ENCODE data around the gene CDH1.
"Not testable (repeated sequence)": the region's sequence is repeated elsewhere in the genome, so short reads cannot be mapped to it uniquely, and the experiment has no call there.

The CDH1 gene

GRCh38 chr16:68781784-68782183 lies 44.7 kb downstream of the CDH1 start:
- no peaks in the 10 kb centered on the region for H3K9me3 Mint-ChIP-seq
- H3K27me3 Mint-ChIP-seq, result peaks cover 0 to 4% of the 10 kb centered on the region in 2 donors
- no peak overlapping the region for H3K27ac Mint-ChIP-seq
- DNase-seq, result no peak
- H3K4me1 Mint-ChIP-seq, result peaks cover 5 to 13% of the 10 kb centered on the region in 2 donors
- ATAC-seq (replicated peaks), result peak; percentile 14 to 18
- no peaks in the 10 kb centered on the region for H3K36me3 Mint-ChIP-seq
- H3K4me3 Mint-ChIP-seq, result no peak overlapping the region

GRCh38 chr16:68782198-68783174 lies 45.4 kb downstream of the CDH1 start:
- peaks cover 5 to 13% of the 10 kb centered on the region in 2 donors for H3K4me1 Mint-ChIP-seq
- peaks cover 0 to 4% of the 10 kb centered on the region in 2 donors for H3K27me3 Mint-ChIP-seq
- ATAC-seq (replicated peaks) (peak; percentile 88 to 91), DNase-seq (peak; percentile 11)
- peak overlapping the region; percentile 32 for H3K27ac Mint-ChIP-seq
- H3K9me3 Mint-ChIP-seq, result no peaks in the 10 kb centered on the region
- no peaks in the 10 kb centered on the region for H3K36me3 Mint-ChIP-seq
- peak overlapping the region in 1 of 2 donors; percentile 7 for H3K4me3 Mint-ChIP-seq

GRCh38 chr16:68784226-68784625 lies 47.1 kb downstream of the CDH1 start:
- peaks cover 0 to 4% of the 10 kb centered on the region in 2 donors for H3K27me3 Mint-ChIP-seq
- H3K36me3 Mint-ChIP-seq, result no peaks in the 10 kb centered on the region
- no peak overlapping the region for H3K4me3 Mint-ChIP-seq
- no peaks in the 10 kb centered on the region for H3K9me3 Mint-ChIP-seq
- peaks cover 3 to 13% of the 10 kb centered on the region in 2 donors for H3K4me1 Mint-ChIP-seq
- DNase-seq, result no peak
- ATAC-seq (replicated peaks), result no peak
- no peak overlapping the region for H3K27ac Mint-ChIP-seq

DNA sequence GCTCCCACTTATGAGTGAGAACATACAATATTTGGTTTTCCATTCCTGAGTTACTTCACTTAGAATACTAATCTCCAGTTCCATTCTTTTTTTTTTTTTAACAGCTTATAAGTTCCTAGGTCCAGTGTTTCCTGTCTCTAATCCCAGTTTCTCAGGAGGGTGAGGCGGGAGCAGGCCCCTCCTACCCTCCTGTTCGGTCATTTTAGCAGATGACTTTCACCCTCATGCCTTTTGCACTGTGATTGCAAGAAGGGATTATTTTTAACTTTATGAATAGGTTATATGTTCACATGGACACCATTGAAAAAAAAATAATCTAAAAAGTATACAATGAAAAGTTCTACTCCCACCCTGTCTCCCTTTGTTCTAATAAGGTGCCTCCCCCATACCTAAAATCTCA lies 47.6 kb downstream of the CDH1 start:
- Mint-ChIP-seq H3K4me3 (no peak overlapping the region), H3K27me3 (peaks cover 0 to 4% of the 10 kb centered on the region in 2 donors), H3K27ac (no peak overlapping the region), H3K9me3 (no peaks in the 10 kb centered on the region), H3K36me3 (no peaks in the 10 kb centered on the region), H3K4me1 (peaks cover 3 to 13% of the 10 kb centered on the region in 2 donors)
- ATAC-seq (replicated peaks) (no peak), DNase-seq (no peak)

DNA sequence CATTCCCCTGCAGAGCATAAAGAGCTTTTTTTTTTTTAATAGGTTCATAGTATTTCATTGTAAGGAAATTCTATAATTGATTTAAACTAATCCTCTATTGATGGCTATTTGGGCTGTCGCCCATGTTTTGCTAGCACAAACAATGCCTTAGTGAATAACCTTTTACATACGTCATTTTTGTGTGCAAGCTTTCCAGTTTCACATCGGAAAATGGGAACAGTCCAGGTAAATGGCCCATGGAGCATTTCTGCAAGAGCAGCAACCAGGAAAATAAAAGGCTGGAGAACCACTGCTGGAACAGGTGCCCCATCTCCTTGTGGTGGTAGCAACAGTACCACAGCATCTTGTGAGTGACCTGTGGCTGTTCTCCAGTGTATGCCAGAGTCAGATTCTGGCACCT lies 48.6 kb downstream of the CDH1 start:
- Mint-ChIP-seq H3K27ac (no peak overlapping the region), H3K4me1 (peaks cover 3 to 13% of the 10 kb centered on the region in 2 donors), H3K4me3 (no peak overlapping the region), H3K36me3 (no peaks in the 10 kb centered on the region), H3K9me3 (no peaks in the 10 kb centered on the region), H3K27me3 (peaks cover 0 to under 1% of the 10 kb centered on the region in 2 donors)
- no peak for DNase-seq
- ATAC-seq (replicated peaks), result no peak

DNA sequence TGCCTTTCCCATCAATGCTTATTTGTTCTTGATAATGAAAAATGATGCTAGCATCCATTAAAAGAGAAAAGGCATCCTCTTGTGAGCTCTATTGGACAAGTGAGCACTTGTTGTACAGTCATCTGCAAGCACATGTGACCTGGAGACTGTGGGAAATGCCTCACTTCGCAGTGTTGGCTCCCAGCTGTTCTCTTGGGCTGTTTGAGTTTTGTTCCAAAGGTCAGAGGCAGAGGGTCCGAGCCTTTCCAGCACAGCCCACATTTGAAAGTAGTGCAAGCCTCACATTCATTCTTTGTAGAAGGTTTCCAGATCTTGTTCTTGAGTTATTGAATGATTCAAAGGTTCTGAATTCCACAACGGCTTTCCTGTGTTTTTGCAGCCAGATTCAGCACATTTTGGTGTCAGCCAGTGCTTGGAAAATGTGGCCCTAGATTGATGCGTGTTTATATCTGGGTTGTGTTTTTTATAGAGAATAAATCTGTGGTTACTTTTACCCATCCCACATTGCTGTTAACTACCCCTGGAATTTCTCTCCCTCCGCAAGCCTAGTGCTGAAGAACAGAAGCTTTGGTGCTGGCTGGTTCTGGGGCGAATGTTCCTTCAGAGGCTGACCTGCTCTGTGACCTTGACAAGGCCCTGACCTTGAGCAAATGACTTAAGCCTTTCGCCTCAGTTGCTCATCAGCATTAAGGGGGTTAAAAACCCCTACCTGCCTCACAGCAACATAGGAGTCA lies 49.8 kb downstream of the CDH1 start:
- peaks cover 3 to 11% of the 10 kb centered on the region in 2 donors for H3K4me1 Mint-ChIP-seq
- H3K36me3 Mint-ChIP-seq, result no peaks in the 10 kb centered on the region
- H3K4me3 Mint-ChIP-seq, result no peak overlapping the region
- no peaks in the 10 kb centered on the region for H3K27me3 Mint-ChIP-seq
- no peak for ATAC-seq (replicated peaks)
- no peaks in the 10 kb centered on the region for H3K9me3 Mint-ChIP-seq
- no peak for DNase-seq
- no peak overlapping the region for H3K27ac Mint-ChIP-seq

DNA sequence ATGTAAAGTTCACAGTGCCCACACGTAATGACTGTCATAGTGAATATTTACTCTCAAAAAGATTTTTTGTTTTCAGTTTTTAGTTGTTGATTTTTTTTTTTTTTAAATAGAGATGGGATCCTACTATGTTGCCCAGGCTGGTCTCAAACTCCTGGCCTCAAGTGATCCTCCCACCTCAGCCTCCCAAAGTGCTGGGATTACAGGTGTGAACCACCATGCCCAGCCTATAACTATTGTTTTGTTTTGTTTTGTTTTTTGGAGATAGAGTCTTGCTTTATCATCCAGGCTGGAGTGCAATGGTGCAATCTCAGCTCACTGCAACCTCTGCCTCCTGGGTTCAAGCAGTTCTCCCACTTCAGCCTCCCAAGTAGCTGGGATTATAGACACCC lies 50.3 kb downstream of the CDH1 start:
- ATAC-seq (replicated peaks); H3K4me3 Mint-ChIP-seq; H3K4me1 Mint-ChIP-seq; H3K9me3 Mint-ChIP-seq; H3K27me3 Mint-ChIP-seq; DNase-seq; H3K36me3 Mint-ChIP-seq; H3K27ac Mint-ChIP-seq: not testable (repeated sequence)

DNA sequence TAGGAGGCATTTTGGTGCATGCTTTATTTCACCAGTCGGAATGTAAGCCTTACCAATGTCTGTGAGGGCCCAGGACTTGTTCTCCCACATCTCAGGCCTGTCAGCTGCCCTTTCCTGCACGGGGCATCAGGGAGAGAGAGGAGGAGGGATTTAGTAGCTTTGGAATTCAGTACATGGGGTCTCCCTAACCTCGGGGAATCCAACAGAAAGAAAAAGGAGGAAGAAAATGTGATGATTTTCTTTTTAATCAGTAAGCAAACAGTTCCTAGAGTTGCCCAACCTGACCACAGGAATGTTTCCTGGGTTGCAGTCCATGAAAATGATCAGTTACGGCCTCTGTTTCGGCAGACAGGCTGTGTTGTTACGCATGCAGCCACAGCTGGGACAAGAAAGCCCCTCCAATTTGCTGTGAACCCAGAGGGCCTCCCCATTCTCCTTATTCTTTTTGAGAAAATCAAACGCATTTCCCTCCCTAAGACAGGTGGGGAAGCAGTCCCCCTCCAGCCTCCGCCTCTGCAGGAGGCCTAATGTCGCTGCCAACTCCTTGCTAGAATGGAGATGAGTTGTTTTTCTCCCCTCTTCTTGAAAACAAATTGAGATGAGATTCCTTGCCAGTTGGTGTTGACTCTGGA lies 53.2 kb downstream of the CDH1 start:
- Mint-ChIP-seq H3K36me3 (no peaks in the 10 kb centered on the region), H3K9me3 (no peaks in the 10 kb centered on the region), H3K27me3 (no peaks in the 10 kb centered on the region), H3K4me3 (no peak overlapping the region), H3K4me1 (peaks cover 0 to 5% of the 10 kb centered on the region in 2 donors), H3K27ac (no peak overlapping the region)
- no peak for DNase-seq
- ATAC-seq (replicated peaks), result no peak

DNA sequence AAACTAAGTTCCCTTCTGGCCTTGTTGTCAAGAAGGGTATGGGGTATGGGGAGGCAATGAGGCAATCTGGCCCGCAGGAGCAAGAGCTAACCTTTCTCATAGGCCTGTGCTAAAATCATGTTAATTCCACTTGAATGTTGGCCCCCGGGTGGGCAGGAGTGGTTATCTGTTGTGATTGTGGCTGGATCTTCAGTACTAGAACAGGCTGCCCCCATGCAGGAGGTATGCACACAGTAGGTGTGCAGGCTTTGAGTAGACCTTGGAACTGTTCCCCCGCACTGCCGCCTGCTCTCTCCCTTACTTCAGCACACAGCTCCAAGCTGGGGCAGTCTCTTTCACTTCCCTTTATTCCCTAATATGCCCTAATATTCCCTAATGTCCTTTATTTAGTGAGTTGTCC lies 53.9 kb downstream of the CDH1 start:
- H3K4me1 Mint-ChIP-seq, result peaks cover 0 to 5% of the 10 kb centered on the region in 2 donors
- no peaks in the 10 kb centered on the region for H3K27me3 Mint-ChIP-seq
- H3K27ac Mint-ChIP-seq, result no peak overlapping the region
- no peaks in the 10 kb centered on the region for H3K36me3 Mint-ChIP-seq
- no peak for DNase-seq
- H3K4me3 Mint-ChIP-seq, result no peak overlapping the region
- H3K9me3 Mint-ChIP-seq, result no peaks in the 10 kb centered on the region
- no peak for ATAC-seq (replicated peaks)

DNA sequence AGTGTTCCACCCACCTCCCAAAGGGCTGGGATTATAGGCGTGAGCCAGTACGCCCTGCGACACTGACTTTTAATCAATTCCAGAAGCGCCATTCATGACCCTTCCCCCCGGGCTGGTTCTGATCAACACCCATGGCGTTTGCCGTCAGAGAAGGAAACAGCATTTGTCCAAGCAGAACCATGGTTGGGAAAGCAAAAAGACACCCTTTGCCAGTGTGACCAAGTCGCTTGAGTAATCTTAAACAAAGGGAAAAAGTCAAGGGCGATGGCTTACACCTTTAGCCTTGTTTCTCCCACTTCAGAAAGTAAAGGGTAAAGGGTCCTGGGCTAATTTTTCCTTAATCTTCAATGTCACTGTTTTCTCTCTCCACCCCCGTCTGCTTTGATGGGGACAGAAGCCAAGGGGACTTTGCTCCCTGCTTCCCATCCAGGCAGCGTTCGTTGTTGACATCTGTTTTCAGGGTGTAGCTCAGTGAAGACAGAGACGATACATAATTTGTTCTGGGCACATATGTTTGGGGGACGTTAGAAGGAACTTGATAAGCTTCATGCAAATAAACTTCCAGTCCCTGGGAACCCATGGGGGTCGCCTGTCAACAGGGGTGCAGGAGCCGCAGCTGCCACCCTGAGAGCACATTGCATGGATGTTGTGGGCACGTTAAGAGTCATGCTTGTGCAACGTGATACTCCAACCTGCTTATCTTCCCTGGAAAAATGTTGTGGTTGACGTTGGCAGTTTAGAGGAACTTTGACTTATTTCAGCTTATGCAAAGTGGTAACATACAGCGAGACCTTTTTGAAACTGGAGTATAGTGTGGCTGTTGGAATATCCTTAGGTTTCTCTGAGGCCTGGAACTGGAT lies 55.6 kb downstream of the CDH1 start:
- ATAC-seq (replicated peaks) (no peak), DNase-seq (no peak)
- Mint-ChIP-seq H3K36me3 (no peaks in the 10 kb centered on the region), H3K4me3 (no peak overlapping the region), H3K9me3 (no peaks in the 10 kb centered on the region), H3K27ac (peak overlapping the region; percentile 31), H3K4me1 (peaks cover 0 to 5% of the 10 kb centered on the region in 2 donors), H3K27me3 (no peaks in the 10 kb centered on the region)

- Mint-ChIP-seq H3K4me3 (no peak overlapping the region), H3K27ac (no peak overlapping the region), H3K9me3 (no peaks in the 10 kb centered on the region), H3K36me3 (no peaks in the 10 kb centered on the region), H3K27me3 (no peaks in the 10 kb centered on the region), H3K4me1 (peaks cover 0 to 5% of the 10 kb centered on the region in 2 donors)
- DNase-seq (no peak), ATAC-seq (replicated peaks) (no peak)
Measured at GRCh38 chr16:68793401-68793857, 56.3 kb downstream of the CDH1 start.

GRCh38 chr16:68798398-68798797 lies 61.3 kb downstream of the CDH1 start:
- Mint-ChIP-seq H3K36me3 (no peaks in the 10 kb centered on the region), H3K9me3 (no peaks in the 10 kb centered on the region), H3K27me3 (peaks cover 0 to 2% of the 10 kb centered on the region in 2 donors), H3K4me1 (no peaks in the 10 kb centered on the region), H3K27ac (no peak overlapping the region), H3K4me3 (no peak overlapping the region)
- DNase-seq, result no peak
- no peak for ATAC-seq (replicated peaks)

- no peak overlapping the region for H3K4me3 Mint-ChIP-seq
- DNase-seq, result peak; percentile 60
- H3K9me3 Mint-ChIP-seq, result no peaks in the 10 kb centered on the region
- peak; percentile 93 to 96 for ATAC-seq (replicated peaks)
- H3K27ac Mint-ChIP-seq, result no peak overlapping the region
- no peaks in the 10 kb centered on the region for H3K36me3 Mint-ChIP-seq
- no peaks in the 10 kb centered on the region for H3K4me1 Mint-ChIP-seq
- H3K27me3 Mint-ChIP-seq, result peaks cover 7 to 10% of the 10 kb centered on the region in 2 donors
Measured at GRCh38 chr16:68800257-68800875, 63.3 kb downstream of the CDH1 start.

Measured in stimulated activated naive B cell treated with anti-CD40 and anti-IgM and Interleukin-4, amounts not matched to agents 10 μg/mL and 1 μg/mL and 100 μg/mL, for 72 hours (primary cell).